H1 (cell line): ENCODE data around the gene ADM2. TPM values are rescaled to one million over a fixed set of nuclear protein-coding genes. Genes with fewer than 3 reads are reported as not detected.

ENCODE experiments used
- CBX5 ChIP-seq: fragments of 300-800, 300-1000 bp; sonication (generic); IDR thresholded peaks from 2 replicates; pipeline ENCODE4 v1.7.1; 2016; ENCODE audit warnings: antibody characterized with exemption, low read length, low read depth
- CTCF ChIP-seq, 3 experiments: IDR thresholded peaks; 1 replicate in 2 of 3; 2 replicates in 1 of 3; pipeline versions ENCODE4 v1.5.1 to v1.6.1; 2011; ENCODE audit warnings: low read length in 3 of 3, mild to moderate bottlenecking in 3 of 3, inconsistent platforms in 2 of 3, low read depth in 1 of 3, moderate library complexity in 1 of 3; ENCODE audit not compliant: insufficient read depth in 1 of 3; ENCODE audit errors: control extremely low read depth in 1 of 3
- E2F6 ChIP-seq: IDR thresholded peaks from 2 replicates; pipeline ENCODE4 v1.6.1; 2012; ENCODE audit warnings: inconsistent platforms
- RAD21 ChIP-seq, 2 experiments: IDR thresholded peaks in 1 of 2; conservative IDR thresholded peaks in 1 of 2; 2 replicates each; pipeline ENCODE4 v1.6.1; 2011; ENCODE audit warnings: low read depth in 2 of 2, low read length in 2 of 2, improper control_type of control experiment in 1 of 2, inconsistent platforms in 1 of 2, mild to moderate bottlenecking in 1 of 2, moderate library complexity in 1 of 2
- SUZ12 ChIP-seq: fragments of 200-600 bp; sonication (generic); IDR thresholded peaks from 2 replicates; pipeline ENCODE4 v1.6.1; 2012; ENCODE audit warnings: mild to moderate bottlenecking, inconsistent platforms, low read length, moderate library complexity, mixed read lengths
- polyA plus RNA-seq, 7 experiments: library from polyadenylated mRNA; depleted of rRNA in 3 of 7; stranded (reverse) in 5 of 7; unstranded in 2 of 7; fragments of >200 nt in 5 of 7; fragments of 200-250 nt in 2 of 7; gene quantifications; 1 replicate in 5 of 7; 2 replicates in 1 of 7; 4 replicates in 1 of 7; pipeline versions ENCODE4 v1.2.1 to v1.2.3, GENCODE V29; 2011 to 2013; ENCODE audit warnings: missing spikeins in 2 of 7, mixed read lengths in 2 of 7
- total RNA-seq: library from RNA; stranded (reverse); fragmentation: NEBNext Ultra II Directional; extraction: Animal tissue kit (Norgen Biotek cat#: 25700); gene quantifications from 2 replicates; pipeline ENCODE4 v1.2.1, GENCODE V29; 2021

ADM2 gene
- total and polyA plus RNA-seq, 2 of the 8 experiments (the other 6 are each of a cell fraction or from before 2014, with no cell fraction given) = 3.3 to 7.5 TPM

DNA sequence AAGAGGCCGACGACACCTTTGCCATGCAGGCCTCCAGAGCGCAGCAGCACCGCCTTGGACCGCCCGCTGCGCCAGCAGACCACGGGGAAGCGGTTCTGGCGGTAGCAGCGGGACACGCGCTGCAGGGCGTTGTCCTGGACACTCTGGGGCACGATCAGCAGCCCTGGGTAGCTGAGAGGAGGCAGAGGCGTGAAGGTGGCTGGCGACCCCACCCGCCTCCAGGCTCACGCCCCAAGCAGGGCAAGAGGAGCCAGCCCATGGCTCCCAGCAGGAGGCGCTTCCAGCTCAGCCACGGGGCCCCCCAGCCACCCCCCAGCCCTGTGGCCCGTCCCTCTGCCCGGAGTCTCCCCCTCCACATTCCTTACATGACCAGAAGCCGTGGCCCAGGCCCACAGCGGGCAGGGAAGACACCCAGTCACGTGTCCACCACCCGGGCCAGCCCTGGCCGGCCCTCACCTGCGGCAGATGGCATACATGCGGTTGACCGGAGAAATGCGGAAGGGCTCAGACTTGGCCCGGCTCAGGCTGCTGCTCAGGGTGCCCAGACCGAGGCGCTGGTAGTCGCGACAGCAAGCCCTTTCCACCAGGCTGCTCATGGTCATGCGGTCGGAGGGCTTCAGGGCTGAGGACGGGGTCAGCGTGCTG is 21.7 kb upstream of the ADM2 start (continued):
- TF ChIP-seq CTCF (IDR thresholded peaks at IDR 0.05; ENCODE audit: control extremely low read depth in 1 of 3, insufficient read depth in 1 of 3, low read depth in 1 of 3, low read length in 3 of 3) = no peak
- no peak for TF ChIP-seq E2F6
- no peak for TF ChIP-seq SUZ12
- no peak for TF ChIP-seq CBX5
- no peak for TF ChIP-seq RAD21 (IDR thresholded peaks at IDR 0.05 in 1 of 2, conservative IDR thresholded peaks at IDR 0.05 in 1 of 2; ENCODE audit: low read depth in 2 of 2, low read length in 2 of 2)
- TF ChIP-seq, all 59 proteins: peak for 0
